Measurements from ENCODE around the gene ABCD3.
A peak's percentile ranks its signal among the peaks of the same experiment; 100 is the strongest.

Gene ABCD3

GRCh38 chr1:94479682-94480081 is 61.5 kb downstream of the ABCD3 start:
- H3K27ac ChIP-seq = no peak overlapping the region
- H3K4me1 ChIP-seq = no peaks in the 10 kb centered on the region
- no peaks in the 10 kb centered on the region for H3K9me3 ChIP-seq
- intact Hi-C loops (cut with DNase I; ENCODE audit: low total_unique reads) = loop anchor here (2.0 kb wide), 1 partner anchor 327 kb away; no protein-coding TSS in a partner anchor
- no peak overlapping the region for H3K4me3 ChIP-seq
- H3K36me3 ChIP-seq = peaks cover 10 to 22% (median 20%) of the 10 kb centered on the region in 3 donors
- no peaks in the 10 kb centered on the region for H3K27me3 ChIP-seq
- no peak for TF ChIP-seq CTCF (IDR thresholded peaks at IDR 0.05)
- DNase-seq = no peak

- Histone ChIP-seq H3K9me3 (no peaks in the 10 kb centered on the region), H3K27ac (no peak overlapping the region), H3K4me1 (no peaks in the 10 kb centered on the region), H3K27me3 (no peaks in the 10 kb centered on the region), H3K36me3 (peaks cover 12 to 24% (median 18%) of the 10 kb centered on the region in 3 donors), H3K4me3 (no peak overlapping the region)
- no peak for DNase-seq
- peak; percentile 71 to 80 for TF ChIP-seq CTCF (IDR thresholded peaks at IDR 0.05)
- intact Hi-C loops (cut with DNase I; ENCODE audit: low total_unique reads) = loop anchor here (2.0 kb wide), 1 partner anchor 325 kb away; no protein-coding TSS in a partner anchor
These were observed 63.3 kb downstream of the ABCD3 start for GRCh38 chr1:94481473-94481933.

GRCh38 chr1:94486990-94487389 is 68.8 kb downstream of the ABCD3 start:
- intact Hi-C loops (cut with DNase I; ENCODE audit: low total_unique reads) = no loop called here

GRCh38 chr1:94490556-94490955 is 72.4 kb downstream of the ABCD3 start:
- peaks cover 31 to 42% (median 38%) of the 10 kb centered on the region in 3 donors for H3K36me3 ChIP-seq
- H3K4me1 ChIP-seq = no peaks in the 10 kb centered on the region
- intact Hi-C loops (cut with DNase I; ENCODE audit: low total_unique reads) = no loop called here

More at GRCh38 chr1:94486990-94487389, 68.8 kb downstream of the ABCD3 start:
- TF ChIP-seq CTCF (IDR thresholded peaks at IDR 0.05) = no peak
- H3K36me3 ChIP-seq = peaks cover 38 to 49% (median 39%) of the 10 kb centered on the region in 3 donors
- no peak for DNase-seq
- no peak overlapping the region for H3K27ac ChIP-seq
- no peaks in the 10 kb centered on the region for H3K27me3 ChIP-seq
- H3K9me3 ChIP-seq = no peaks in the 10 kb centered on the region
- H3K4me1 ChIP-seq = no peaks in the 10 kb centered on the region
- no peak overlapping the region for H3K4me3 ChIP-seq

GRCh38 chr1:94496076-94496755 is 78.0 kb downstream of the ABCD3 start:
- no peak for DNase-seq
- no peak for TF ChIP-seq CTCF (IDR thresholded peaks at IDR 0.05)
- H3K4me1 ChIP-seq = no peaks in the 10 kb centered on the region
- H3K9me3 ChIP-seq = no peaks in the 10 kb centered on the region
- no peak overlapping the region for H3K27ac ChIP-seq
- intact Hi-C loops (cut with DNase I; ENCODE audit: low total_unique reads) = no loop called here
- peaks cover 27 to 49% (median 29%) of the 10 kb centered on the region in 3 donors for H3K36me3 ChIP-seq
- no peak overlapping the region for H3K4me3 ChIP-seq
- H3K27me3 ChIP-seq = no peaks in the 10 kb centered on the region

More at GRCh38 chr1:94490556-94490955, 72.4 kb downstream of the ABCD3 start:
- no peak overlapping the region for H3K4me3 ChIP-seq
- no peak for TF ChIP-seq CTCF (IDR thresholded peaks at IDR 0.05)
- H3K9me3 ChIP-seq = no peaks in the 10 kb centered on the region
- H3K27ac ChIP-seq = no peak overlapping the region
- no peaks in the 10 kb centered on the region for H3K27me3 ChIP-seq
- no peak for DNase-seq

Data from tibial artery (tissue), 4 donors.